ENCODE measurements around the gene ULK3.

ULK3 gene

DNA sequence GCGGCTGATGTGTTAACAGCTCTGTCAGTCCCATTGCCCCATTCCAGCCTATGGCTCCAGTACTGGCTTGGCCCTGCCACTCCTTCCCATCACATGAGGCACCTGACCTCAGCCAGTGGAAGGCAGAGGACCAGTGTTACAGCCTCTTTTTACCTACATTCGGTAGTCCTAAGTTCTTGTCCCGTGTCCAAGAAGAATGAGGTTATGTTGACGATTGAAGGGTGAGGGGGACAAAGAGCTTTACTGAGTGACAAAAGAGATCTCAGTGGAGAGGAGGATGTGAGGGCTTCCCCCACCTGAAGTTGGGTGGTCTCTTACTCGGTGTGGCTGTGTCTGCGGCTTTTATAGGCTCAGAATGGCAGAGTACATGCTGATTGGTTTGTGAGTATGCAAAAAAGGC is 39.6 kb upstream of the ULK3 start:
- Histone ChIP-seq H3K4me3 (ENCODE audit: low read depth in 1 of 2, low read length in 2 of 2) (no peak overlapping the region), H3K4me1 (ENCODE audit: insufficient read depth, low read length) (no peaks in the 10 kb centered on the region), H3K36me3 (ENCODE audit: insufficient read depth, low read length) (no peaks in the 10 kb centered on the region), H3K9ac (ENCODE audit: low read length) (no peak overlapping the region), H3K9me3 (ENCODE audit: low read length) (no peaks in the 10 kb centered on the region), H3K27ac (ENCODE audit: low read depth, low read length) (no peak overlapping the region), H3K27me3 (ENCODE audit: control insufficient read depth in 1 of 2, insufficient read depth in 2 of 2, low read length in 2 of 2) (no peaks in the 10 kb centered on the region)

DNA sequence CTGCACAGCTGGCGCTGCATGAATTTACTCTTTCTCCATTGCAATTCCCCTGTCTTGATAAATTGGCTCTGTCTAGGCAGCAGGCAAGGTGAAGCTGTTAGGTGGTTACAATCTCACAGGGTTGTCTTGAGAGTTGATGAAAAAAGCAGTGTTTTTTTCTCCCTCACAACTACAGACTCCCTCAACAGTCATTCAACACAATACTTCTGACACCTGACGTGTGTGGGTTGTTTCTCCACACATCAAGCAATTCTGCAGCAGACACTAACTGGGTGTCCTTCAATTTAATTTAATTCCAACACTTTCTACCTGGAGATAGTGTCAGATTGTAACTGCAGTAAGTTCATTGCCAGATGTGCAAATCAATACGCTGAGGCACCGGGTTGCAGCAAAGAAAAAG is 35.3 kb upstream of the ULK3 start:
- H3K4me1 ChIP-seq (ENCODE audit: insufficient read depth, low read length), result peaks cover 3% of the 10 kb centered on the region
- H3K9me3 ChIP-seq (ENCODE audit: low read length), result no peaks in the 10 kb centered on the region
- H3K9ac ChIP-seq (ENCODE audit: low read length), result no peak overlapping the region
- H3K36me3 ChIP-seq (ENCODE audit: insufficient read depth, low read length), result no peaks in the 10 kb centered on the region
- H3K27ac ChIP-seq (ENCODE audit: low read depth, low read length), result no peak overlapping the region
- no peaks in the 10 kb centered on the region for H3K27me3 ChIP-seq (ENCODE audit: control insufficient read depth in 1 of 2, insufficient read depth in 2 of 2, low read length in 2 of 2)
- no peak overlapping the region for H3K4me3 ChIP-seq (ENCODE audit: low read depth in 1 of 2, low read length in 2 of 2)

DNA sequence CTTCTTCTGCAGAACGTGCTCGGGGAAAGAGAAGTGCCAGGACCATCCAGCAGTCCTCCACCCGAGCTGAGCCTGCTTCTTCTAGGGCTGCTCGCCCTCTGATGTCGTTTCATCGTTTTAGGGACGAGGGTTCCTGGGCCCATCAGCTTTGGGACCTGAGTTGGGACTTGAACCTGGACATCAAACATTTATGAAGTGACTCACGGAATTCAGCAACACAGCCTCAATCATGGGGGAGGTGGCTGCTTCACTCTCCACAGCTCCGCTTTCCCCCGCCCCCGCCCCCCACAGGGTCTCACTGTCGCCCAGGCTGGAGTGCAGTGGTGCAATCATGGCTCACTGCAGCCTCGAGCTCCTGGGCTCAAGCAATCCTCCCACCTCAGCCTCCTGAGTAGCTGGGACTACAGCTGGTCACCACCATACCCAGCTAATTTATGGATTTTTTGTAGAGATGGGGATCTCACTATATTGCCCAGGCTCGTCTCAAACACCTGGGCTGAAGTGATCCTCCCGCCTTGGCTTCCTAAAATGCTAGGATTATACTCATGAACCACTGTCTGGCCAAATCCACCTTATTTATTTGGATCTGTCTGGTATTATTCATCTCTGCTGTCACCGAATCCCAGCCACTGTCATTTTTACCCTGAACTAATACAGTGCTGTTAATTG is 30.9 kb upstream of the ULK3 start:
- H3K4me3 ChIP-seq (ENCODE audit: low read depth in 1 of 2, low read length in 2 of 2), result peak overlapping the region; percentile 36 to 90
- H3K9me3 ChIP-seq (ENCODE audit: low read length), result no peaks in the 10 kb centered on the region
- H3K4me1 ChIP-seq (ENCODE audit: insufficient read depth, low read length), result peaks cover 31% of the 10 kb centered on the region
- H3K9ac ChIP-seq (ENCODE audit: low read length), result peak overlapping the region; percentile 68
- no peaks in the 10 kb centered on the region for H3K36me3 ChIP-seq (ENCODE audit: insufficient read depth, low read length)
- H3K27me3 ChIP-seq (ENCODE audit: control insufficient read depth in 1 of 2, insufficient read depth in 2 of 2, low read length in 2 of 2), result no peaks in the 10 kb centered on the region
- peak overlapping the region; percentile 90 for H3K27ac ChIP-seq (ENCODE audit: low read depth, low read length)

DNA sequence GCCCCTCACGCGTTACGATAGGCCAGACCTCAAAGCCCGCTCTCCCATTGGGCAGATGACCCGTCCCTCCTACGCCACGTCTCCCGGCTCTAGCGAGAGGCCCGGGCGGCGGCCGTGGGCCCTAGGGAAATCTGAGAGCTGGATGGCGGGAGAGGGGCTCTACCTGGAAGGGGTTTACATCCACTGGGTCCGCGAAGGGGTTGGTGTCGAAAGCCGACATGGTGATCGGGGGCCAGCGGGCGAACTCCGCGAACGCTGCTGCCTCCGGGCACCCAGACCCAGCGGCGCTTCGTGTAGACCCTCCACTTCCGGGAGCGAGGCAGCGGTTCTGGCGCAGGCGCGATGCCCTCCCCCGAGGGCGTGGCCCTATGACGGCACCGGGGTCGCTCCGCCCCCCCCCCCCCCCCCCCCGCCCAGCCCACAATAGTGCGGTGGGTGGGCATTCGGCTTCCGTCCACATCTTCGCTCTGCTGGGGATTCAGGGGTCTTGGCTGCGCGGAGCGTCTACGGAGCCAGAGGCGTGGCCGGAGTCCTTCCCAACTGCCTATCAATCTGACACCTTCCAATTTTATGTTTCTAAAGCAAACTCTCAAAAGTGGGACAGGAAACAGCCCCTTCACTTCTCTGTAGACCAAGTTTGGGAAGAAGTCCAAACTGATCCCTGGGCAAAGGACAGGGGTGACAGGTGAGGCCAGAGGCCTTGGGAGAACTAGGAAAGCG is 30.2 kb upstream of the ULK3 start, which contains the start of gene SCAMP2:
Gene SCAMP2 (minus strand): TSS at position 330 of the 720 bp plus-strand sequence. CDS start 110 bp downstream, at position 220.
- Histone ChIP-seq H3K9me3 (ENCODE audit: low read length) (no peaks in the 10 kb centered on the region), H3K27ac (ENCODE audit: low read depth, low read length) (peak within 1 kb of the TSS; percentile 96), H3K27me3 (ENCODE audit: control insufficient read depth in 1 of 2, insufficient read depth in 2 of 2, low read length in 2 of 2) (no peaks in the 10 kb centered on the region), H3K4me1 (ENCODE audit: insufficient read depth, low read length) (peaks cover 31% of the 10 kb centered on the region), H3K36me3 (ENCODE audit: insufficient read depth, low read length) (peaks cover 2% of the 10 kb centered on the region), H3K9ac (ENCODE audit: low read length) (peak within 1 kb of the TSS; percentile 89), H3K4me3 (ENCODE audit: low read depth in 1 of 2, low read length in 2 of 2) (peak within 1 kb of the TSS; percentile 94 to 99)

DNA sequence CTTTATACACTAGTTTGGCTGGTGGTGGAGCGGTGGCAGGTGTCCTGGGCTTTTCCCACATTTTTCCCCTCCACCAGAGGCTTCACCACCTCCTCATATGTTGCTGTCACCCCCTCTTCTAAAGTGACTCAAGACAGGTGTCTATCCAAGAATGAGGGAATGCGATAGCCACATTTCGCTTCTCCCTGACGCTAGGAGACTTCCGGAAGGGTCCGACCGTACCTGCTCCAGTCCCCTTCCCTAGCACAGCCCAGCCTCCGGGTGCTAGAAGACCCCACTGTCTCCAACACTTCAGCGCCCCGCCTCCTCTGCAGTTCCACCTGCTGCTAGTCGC is 29.7 kb upstream of the ULK3 start:
- H3K4me1 ChIP-seq (ENCODE audit: insufficient read depth, low read length), result peaks cover 31% of the 10 kb centered on the region

DNA sequence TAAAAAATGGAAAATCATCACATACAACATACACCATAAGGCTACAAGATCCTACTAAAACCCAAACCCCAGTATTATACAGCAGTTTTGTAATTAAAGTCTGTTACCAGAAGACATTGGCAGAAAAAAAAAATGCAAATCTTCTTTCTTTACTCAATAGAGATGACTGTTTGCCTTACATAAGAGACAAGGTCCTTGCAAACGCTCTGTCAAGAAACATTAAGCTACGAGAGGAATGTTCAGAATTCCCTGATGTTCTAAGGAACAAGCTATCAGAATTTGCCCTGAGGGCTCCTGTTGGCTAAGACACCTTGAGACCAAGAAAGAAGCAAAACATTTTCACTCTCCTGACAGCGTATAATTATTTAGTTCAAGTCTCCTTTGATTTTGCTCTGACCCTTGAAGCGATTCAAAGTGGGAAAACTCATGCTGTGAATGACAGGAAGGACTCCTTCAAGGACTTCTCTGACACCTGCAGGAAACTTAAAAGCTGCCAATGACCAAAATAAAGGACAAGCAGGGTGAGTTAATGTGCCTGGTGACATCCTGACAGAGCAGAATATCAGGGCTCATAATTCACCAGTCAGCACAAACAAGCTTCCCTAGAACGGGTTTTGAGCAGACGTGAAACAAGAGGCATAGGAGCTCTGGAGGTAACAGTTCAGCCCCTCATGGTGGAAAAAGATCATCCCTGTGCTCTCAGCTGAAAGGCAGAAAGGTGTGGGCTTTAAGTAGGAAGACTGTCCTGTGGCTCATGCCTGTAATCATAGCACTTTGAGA is 27.7 kb upstream of the ULK3 start:
- Histone ChIP-seq H3K9ac (ENCODE audit: low read length) (no peak overlapping the region), H3K27me3 (ENCODE audit: control insufficient read depth in 1 of 2, insufficient read depth in 2 of 2, low read length in 2 of 2) (no peaks in the 10 kb centered on the region), H3K36me3 (ENCODE audit: insufficient read depth, low read length) (peaks cover 8% of the 10 kb centered on the region), H3K9me3 (ENCODE audit: low read length) (no peaks in the 10 kb centered on the region), H3K4me3 (ENCODE audit: low read depth in 1 of 2, low read length in 2 of 2) (no peak overlapping the region), H3K4me1 (ENCODE audit: insufficient read depth, low read length) (peaks cover 36% of the 10 kb centered on the region), H3K27ac (ENCODE audit: low read depth, low read length) (peak overlapping the region; percentile 9)

More for the DNA sequence above, 29.7 kb upstream of the ULK3 start:
- peak overlapping the region; percentile 96 for H3K27ac ChIP-seq (ENCODE audit: low read depth, low read length)
- no peaks in the 10 kb centered on the region for H3K27me3 ChIP-seq (ENCODE audit: control insufficient read depth in 1 of 2, insufficient read depth in 2 of 2, low read length in 2 of 2)
- peaks cover 7% of the 10 kb centered on the region for H3K36me3 ChIP-seq (ENCODE audit: insufficient read depth, low read length)
- peak overlapping the region; percentile 94 to 99 for H3K4me3 ChIP-seq (ENCODE audit: low read depth in 1 of 2, low read length in 2 of 2)
- no peaks in the 10 kb centered on the region for H3K9me3 ChIP-seq (ENCODE audit: low read length)
- peak overlapping the region; percentile 89 for H3K9ac ChIP-seq (ENCODE audit: low read length)

DNA sequence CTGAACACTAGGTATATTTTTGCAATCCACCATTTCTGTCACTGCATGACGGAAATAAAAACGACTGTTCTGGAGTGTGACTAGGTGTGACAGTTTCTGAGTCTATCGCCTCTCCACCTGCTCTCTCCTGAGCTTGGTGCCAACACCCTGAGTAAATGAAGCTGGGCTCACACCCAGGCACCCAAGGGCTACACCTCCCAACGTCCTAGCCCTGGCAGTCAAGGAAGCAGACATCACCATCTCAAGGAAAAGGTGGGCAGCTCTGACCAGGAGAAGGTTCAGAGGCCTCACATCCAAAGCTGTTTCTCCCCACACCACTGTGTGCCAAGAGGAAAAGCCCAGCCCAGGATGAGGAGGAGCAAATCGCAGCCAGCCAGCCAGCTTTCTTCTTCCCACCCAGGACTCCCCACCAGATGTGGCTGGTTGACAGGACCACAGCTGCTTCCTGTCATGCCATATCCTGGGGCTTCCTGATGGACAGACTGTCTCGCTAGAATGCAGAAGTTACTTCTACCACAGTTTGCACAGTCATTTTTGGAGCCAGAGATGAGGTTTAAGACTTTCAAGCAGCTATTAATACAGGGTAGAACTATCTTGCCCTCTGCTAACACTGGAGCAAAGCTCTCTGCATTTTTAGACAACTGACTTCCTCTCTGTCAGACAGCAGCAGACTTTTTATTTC is 26.9 kb upstream of the ULK3 start:
- Histone ChIP-seq H3K9me3 (ENCODE audit: low read length) (no peaks in the 10 kb centered on the region), H3K4me3 (ENCODE audit: low read depth in 1 of 2, low read length in 2 of 2) (peak overlapping the region in 1 of 2 donors; percentile 9), H3K9ac (ENCODE audit: low read length) (no peak overlapping the region), H3K4me1 (ENCODE audit: insufficient read depth, low read length) (peaks cover 36% of the 10 kb centered on the region), H3K27ac (ENCODE audit: low read depth, low read length) (no peak overlapping the region), H3K27me3 (ENCODE audit: control insufficient read depth in 1 of 2, insufficient read depth in 2 of 2, low read length in 2 of 2) (no peaks in the 10 kb centered on the region), H3K36me3 (ENCODE audit: insufficient read depth, low read length) (peaks cover 8% of the 10 kb centered on the region)

DNA sequence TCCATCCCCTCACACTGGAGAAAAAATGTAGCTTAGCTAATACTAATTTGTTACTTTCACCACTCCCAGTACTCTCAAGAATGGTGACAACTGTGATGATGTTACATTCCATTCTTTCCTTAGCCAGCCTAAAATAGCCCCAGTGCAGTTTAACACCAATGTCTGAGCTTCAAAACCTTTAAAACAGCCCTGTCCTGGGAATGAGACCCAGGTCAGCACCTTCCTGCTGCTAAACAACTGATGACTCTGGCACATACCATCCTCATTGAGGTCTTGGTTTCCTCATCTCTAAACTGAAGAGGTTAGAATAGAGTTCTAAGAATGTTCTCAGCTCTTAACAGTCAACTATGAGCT is 26.4 kb upstream of the ULK3 start:
- H3K4me3 ChIP-seq (ENCODE audit: low read depth in 1 of 2, low read length in 2 of 2), result peak overlapping the region in 1 of 2 donors; percentile 9
- peaks cover 36% of the 10 kb centered on the region for H3K4me1 ChIP-seq (ENCODE audit: insufficient read depth, low read length)
- no peak overlapping the region for H3K9ac ChIP-seq (ENCODE audit: low read length)
- peaks cover 8% of the 10 kb centered on the region for H3K36me3 ChIP-seq (ENCODE audit: insufficient read depth, low read length)
- H3K27ac ChIP-seq (ENCODE audit: low read depth, low read length), result no peak overlapping the region
- no peaks in the 10 kb centered on the region for H3K27me3 ChIP-seq (ENCODE audit: control insufficient read depth in 1 of 2, insufficient read depth in 2 of 2, low read length in 2 of 2)
- H3K9me3 ChIP-seq (ENCODE audit: low read length), result no peaks in the 10 kb centered on the region

DNA sequence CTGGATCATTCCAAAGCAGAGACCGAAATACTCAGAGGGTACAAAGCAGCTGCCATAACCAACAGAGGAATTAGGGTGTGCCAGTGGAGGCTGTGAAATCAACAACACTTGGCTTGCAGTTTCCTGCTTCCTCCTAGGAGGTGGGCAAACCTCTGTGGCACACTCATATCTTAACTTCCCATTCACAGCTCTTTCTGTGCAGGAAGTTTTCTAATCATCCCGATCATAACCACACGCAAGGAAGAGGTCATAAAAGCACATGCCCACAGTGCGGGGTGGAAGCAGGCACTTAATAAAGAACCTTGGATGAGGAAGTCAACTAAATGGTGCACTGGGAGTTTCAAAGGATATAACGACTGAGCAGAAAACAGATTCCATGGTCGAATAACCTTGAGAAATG is 25.1 kb upstream of the ULK3 start:
- Histone ChIP-seq H3K9ac (ENCODE audit: low read length) (no peak overlapping the region), H3K27me3 (ENCODE audit: control insufficient read depth in 1 of 2, insufficient read depth in 2 of 2, low read length in 2 of 2) (no peaks in the 10 kb centered on the region), H3K4me1 (ENCODE audit: insufficient read depth, low read length) (peaks cover 33% of the 10 kb centered on the region), H3K9me3 (ENCODE audit: low read length) (no peaks in the 10 kb centered on the region), H3K27ac (ENCODE audit: low read depth, low read length) (no peak overlapping the region), H3K36me3 (ENCODE audit: insufficient read depth, low read length) (peaks cover 8% of the 10 kb centered on the region), H3K4me3 (ENCODE audit: low read depth in 1 of 2, low read length in 2 of 2) (no peak overlapping the region)

DNA sequence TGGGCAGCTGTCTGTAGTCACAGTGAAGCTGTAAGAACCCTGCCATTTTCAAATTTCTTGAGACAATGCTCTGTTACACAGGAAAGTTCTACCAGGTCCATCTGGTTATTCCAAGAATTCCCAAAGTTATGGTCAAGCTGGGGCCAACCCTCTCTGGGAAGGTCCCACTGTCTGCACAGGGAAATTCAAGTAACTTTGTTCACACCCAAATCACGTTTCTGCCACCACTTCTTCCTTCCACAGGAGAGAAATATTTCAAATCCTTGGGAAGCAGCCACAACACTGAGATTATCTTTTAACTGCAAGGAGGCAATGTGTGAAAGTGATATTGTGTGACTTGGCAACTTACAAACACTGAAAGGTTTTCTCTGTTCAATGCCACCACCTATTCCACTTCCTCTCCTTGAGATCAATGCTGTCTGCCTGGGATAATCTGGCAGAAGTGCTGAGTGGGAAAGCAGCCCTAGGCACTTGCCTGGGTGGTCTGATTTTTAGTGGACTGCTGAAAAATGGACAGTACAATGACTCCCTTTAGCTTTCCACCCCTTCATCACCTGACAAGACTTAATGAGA is 24.6 kb upstream of the ULK3 start:
- Histone ChIP-seq H3K36me3 (ENCODE audit: insufficient read depth, low read length) (peaks cover 8% of the 10 kb centered on the region), H3K27ac (ENCODE audit: low read depth, low read length) (no peak overlapping the region), H3K9me3 (ENCODE audit: low read length) (no peaks in the 10 kb centered on the region), H3K4me1 (ENCODE audit: insufficient read depth, low read length) (peaks cover 32% of the 10 kb centered on the region), H3K4me3 (ENCODE audit: low read depth in 1 of 2, low read length in 2 of 2) (no peak overlapping the region), H3K9ac (ENCODE audit: low read length) (no peak overlapping the region), H3K27me3 (ENCODE audit: control insufficient read depth in 1 of 2, insufficient read depth in 2 of 2, low read length in 2 of 2) (no peaks in the 10 kb centered on the region)

DNA sequence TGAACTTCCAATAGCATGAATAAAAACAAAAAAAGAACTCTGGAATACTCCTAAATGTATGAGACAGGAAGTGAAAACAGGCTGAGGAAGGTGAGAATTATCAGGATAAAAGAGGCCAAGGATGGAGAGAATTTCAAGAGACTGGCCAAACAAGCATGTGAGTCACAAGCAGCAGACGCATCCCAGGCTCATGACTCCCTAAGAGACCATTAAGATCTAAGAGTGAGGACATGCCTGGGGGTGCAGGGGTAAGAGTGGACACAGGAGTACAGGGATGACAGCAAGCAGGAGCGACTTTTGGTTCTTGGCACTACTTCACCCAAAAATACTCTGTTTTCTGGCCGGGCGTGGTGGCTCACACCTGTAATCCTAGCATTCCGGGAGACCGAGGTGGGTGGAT is 23.1 kb upstream of the ULK3 start:
- Histone ChIP-seq H3K27ac (ENCODE audit: low read depth, low read length) (no peak overlapping the region), H3K9me3 (ENCODE audit: low read length) (no peaks in the 10 kb centered on the region), H3K4me1 (ENCODE audit: insufficient read depth, low read length) (peaks cover 27% of the 10 kb centered on the region), H3K27me3 (ENCODE audit: control insufficient read depth in 1 of 2, insufficient read depth in 2 of 2, low read length in 2 of 2) (no peaks in the 10 kb centered on the region), H3K36me3 (ENCODE audit: insufficient read depth, low read length) (peaks cover 8% of the 10 kb centered on the region), H3K4me3 (ENCODE audit: low read depth in 1 of 2, low read length in 2 of 2) (no peak overlapping the region), H3K9ac (ENCODE audit: low read length) (no peak overlapping the region)

Data from muscle layer of colon (tissue), 2 donors.